ENCODE data around the gene SERPINB4. TPM values are rescaled to one million over a fixed set of nuclear protein-coding genes. Genes with fewer than 3 reads are reported as not detected.

The SERPINB4 gene
- total and polyA plus RNA-seq, 2 of the 8 experiments (the other 6 are each of a cell fraction or from before 2014, with no cell fraction given) = 0.32 to 0.36 TPM

GRCh38 chr18:63677500-63678225 is 33.6 kb upstream of the SERPINB4 start:
- Histone ChIP-seq H3K27ac (ENCODE audit: low read depth, low read length) (no peak overlapping the region), H3K14ac (ENCODE audit: insufficient read length) (no peak overlapping the region), H2BK120ac (replicated peaks; ENCODE audit: low read depth, low read length) (no peak overlapping the region), H3K4me3 (ENCODE audit: extremely low read depth in 1 of 4, insufficient read depth in 2 of 4, low read depth in 3 of 4, low read length in 4 of 4) (no peak overlapping the region), H3K9ac (replicated peaks in 1 of 4; ENCODE audit: extremely low read depth in 1 of 4, low read depth in 3 of 4, low read length in 3 of 4) (no peak overlapping the region), H2BK5ac (ENCODE audit: low read depth, low read length) (no peak overlapping the region), H3K79me2 (ENCODE audit: control insufficient read depth in 1 of 2, insufficient read depth in 2 of 2, low read length in 2 of 2) (no peaks in the 10 kb centered on the region), H2AK5ac (ENCODE audit: low read depth, low read length) (no peak overlapping the region), H3K18ac (ENCODE audit: extremely low read depth, low read length) (no peak overlapping the region), H2BK12ac (ENCODE audit: low read depth, low read length) (no peak overlapping the region), H2AFZ (ENCODE audit: low read length) (no peak overlapping the region), H3K4me2 (ENCODE audit: insufficient read depth in 1 of 2, low read depth in 2 of 2, low read length in 2 of 2) (no peak overlapping the region), H3K4me1 (replicated peaks in 1 of 4; ENCODE audit: control insufficient read depth in 3 of 4, insufficient read depth in 4 of 4, low read length in 3 of 4) (no peaks in the 10 kb centered on the region), H4K91ac (replicated peaks; ENCODE audit: insufficient read length, low read length) (no peak overlapping the region), H3K9me3 (ENCODE audit: insufficient read depth in 2 of 2, low read depth in 1 of 2, low read length in 1 of 2) (no peaks in the 10 kb centered on the region), H3K27me3 (replicated peaks in 1 of 4; ENCODE audit: control insufficient read depth in 3 of 4, extremely low read depth in 1 of 4, insufficient read depth in 3 of 4, low read length in 3 of 4) (no peaks in the 10 kb centered on the region), H2BK20ac (ENCODE audit: low read length) (no peak overlapping the region), H2BK15ac (ENCODE audit: low read length) (no peak overlapping the region), H4K5ac (ENCODE audit: insufficient read length, low read depth, low read length) (no peak overlapping the region), H4K8ac (ENCODE audit: extremely low read depth, insufficient read depth, low read length) (no peak overlapping the region), H3K23ac (ENCODE audit: insufficient read length) (no peak overlapping the region), H3K36me3 (ENCODE audit: control insufficient read depth in 2 of 4, insufficient read depth in 4 of 4, low read length in 3 of 4) (no peaks in the 10 kb centered on the region), H3K4ac (replicated peaks; ENCODE audit: insufficient read length, low read depth, low read length) (no peak overlapping the region), H4K20me1 (replicated peaks in 1 of 2; ENCODE audit: control insufficient read depth in 1 of 2, insufficient read depth in 2 of 2, low read length in 2 of 2) (no peaks in the 10 kb centered on the region), H3K23me2 (ENCODE audit: low read depth, low read length) (no peaks in the 10 kb centered on the region), H3K79me1 (ENCODE audit: low read depth, low read length) (no peaks in the 10 kb centered on the region), H3K56ac (replicated peaks; ENCODE audit: insufficient read length, low read depth, low read length) (no peak overlapping the region)
- ChIA-PET POLR2A (ENCODE audit: partially characterized antibody) (no interaction called here), CTCF (ENCODE audit: partially characterized antibody) (interaction anchor here (0.8 to 5.7 kb wide), 15 partner anchors 10 to 171 kb away, joined by 3 to 35 read pairs (median 4); partner anchors contain the start of gene SERPINB11)
- no peak for DNase-seq (ENCODE audit: low read depth in 1 of 2, low spot score in 2 of 2)
- no peak for FAIRE-seq
- WGBS, 2 experiments (ENCODE audit: extremely low coverage in 1 of 2, insufficient coverage in 1 of 2, insufficient read length in 1 of 2, insufficient replicate concordance in 2 of 2, low coverage in 1 of 2, low lambda C conversion rate in 2 of 2, missing lambda C conversion rate in 1 of 2) = 85% methylated on average over 5 of the region's 5 CpGs; no CpG with 5 or more reads in 1 of the 2 experiments
- no peak for TF ChIP-seq ATF3 (IDR thresholded peaks at IDR 0.05; ENCODE audit: insufficient read depth, low read depth, low read length)
- no peak for TF ChIP-seq TCF12 (IDR thresholded peaks at IDR 0.05; ENCODE audit: low read depth, low read length)
- TF ChIP-seq ATF2 (IDR thresholded peaks at IDR 0.05; ENCODE audit: low read length) = no peak
- no peak for TF ChIP-seq CEBPB (IDR thresholded peaks at IDR 0.05; ENCODE audit: low read depth, low read length)
- TF ChIP-seq SP2 (IDR thresholded peaks at IDR 0.05; ENCODE audit: low read length) = no peak
- no peak for TF ChIP-seq EGR1 (IDR thresholded peaks at IDR 0.05; ENCODE audit: borderline replicate concordance, low read depth, low read length)
- TF ChIP-seq RBBP5 (IDR thresholded peaks at IDR 0.05; ENCODE audit: borderline replicate concordance, low read depth, low read length) = no peak
- TF ChIP-seq NANOG (IDR thresholded peaks at IDR 0.05; ENCODE audit: insufficient read depth, low read depth, low read length, poor library complexity, severe bottlenecking) = no peak
- no peak for TF ChIP-seq TAF1 (IDR thresholded peaks at IDR 0.05; ENCODE audit: low read depth, low read length)
- no peak for TF ChIP-seq MAFK (IDR thresholded peaks at IDR 0.05; ENCODE audit: low read depth, low read length)
- TF ChIP-seq FOSL1 (IDR thresholded peaks at IDR 0.05; ENCODE audit: insufficient read depth, low read depth, low read length) = no peak

Measured in H1 (cell line).